Measurements from ENCODE around the gene IRF2. TPM values are rescaled to one million over a fixed set of nuclear protein-coding genes. Genes with fewer than 3 reads are reported as not detected.
"Not testable (repeated sequence)": the region's sequence is repeated elsewhere in the genome, so short reads cannot be mapped to it uniquely, and the experiment has no call there.

Gene IRF2
- total RNA-seq, 1 donor from 2014 or later, result 27.0 TPM

GRCh38 chr4:184387351-184387750 lies 87.0 kb downstream of the IRF2 start:
- DNase-seq, result no peak

GRCh38 chr4:184386271-184386781 lies 88.0 kb downstream of the IRF2 start:
- DNase-seq, result peak; percentile 13

GRCh38 chr4:184385705-184386141 lies 88.6 kb downstream of the IRF2 start:
- DNase-seq, result peak; percentile 69

- no peak for DNase-seq
Observed at GRCh38 chr4:184384810-184385557, 89.4 kb downstream of the IRF2 start.

- peak; percentile 31 for DNase-seq
Observed at GRCh38 chr4:184384056-184384809, 90.1 kb downstream of the IRF2 start.

- DNase-seq, result peak; percentile 52
Observed at GRCh38 chr4:184383497-184384055, 90.8 kb downstream of the IRF2 start.

- DNase-seq, result no peak
Observed at GRCh38 chr4:184382189-184382846, 92.0 kb downstream of the IRF2 start.

- no peak for DNase-seq
Observed at GRCh38 chr4:184380707-184381106, 93.6 kb downstream of the IRF2 start.

GRCh38 chr4:184380214-184380613 lies 94.1 kb downstream of the IRF2 start:
- DNase-seq, result not testable (repeated sequence)

- no peak for DNase-seq
Observed at GRCh38 chr4:184376923-184377322, 97.4 kb downstream of the IRF2 start.

GRCh38 chr4:184376126-184376838 lies 98.1 kb downstream of the IRF2 start:
- DNase-seq, result no peak

GRCh38 chr4:184375623-184376022 lies 98.7 kb downstream of the IRF2 start:
- not testable (repeated sequence) for DNase-seq

GRCh38 chr4:184375027-184375426 lies 99.3 kb downstream of the IRF2 start:
- no peak for DNase-seq

- no peak for DNase-seq
Observed at GRCh38 chr4:184373886-184374405, 100.4 kb downstream of the IRF2 start.

GRCh38 chr4:184371390-184371787 lies 103.0 kb downstream of the IRF2 start:
- no peak for DNase-seq

- DNase-seq, result no peak
Observed at GRCh38 chr4:184370711-184371389, 103.5 kb downstream of the IRF2 start.

GRCh38 chr4:184369871-184370270 lies 104.5 kb downstream of the IRF2 start:
- DNase-seq, result no peak

GRCh38 chr4:184368731-184369130 lies 105.6 kb downstream of the IRF2 start:
- no peak for DNase-seq

- DNase-seq, result no peak
Observed at GRCh38 chr4:184368290-184368689, 106.1 kb downstream of the IRF2 start.

- DNase-seq, result no peak
Observed at GRCh38 chr4:184364100-184364921, 110.0 kb downstream of the IRF2 start.
